ENCODE results near the gene CTNNA3.

The CTNNA3 gene

DNA sequence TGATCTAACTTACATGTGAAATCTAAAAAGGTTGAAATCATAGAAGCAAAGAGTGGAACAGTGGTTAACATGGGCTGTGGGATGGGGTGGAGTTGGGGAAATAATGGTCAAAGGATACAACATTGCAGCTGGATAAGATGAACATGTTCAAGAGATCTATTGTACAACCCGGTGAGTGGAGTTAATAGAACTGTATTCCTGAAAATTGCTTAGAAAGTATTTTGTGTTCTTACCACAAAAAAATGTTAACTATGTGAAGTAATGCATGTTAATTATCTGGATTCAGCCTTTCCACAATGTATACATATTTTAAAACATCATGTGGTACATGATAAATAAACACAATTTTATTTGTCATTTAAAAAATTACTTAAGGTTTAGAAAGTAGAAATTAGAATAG lies 1041.1 kb downstream of the CTNNA3 start:
- DNase-seq (ENCODE audit: low read depth in 2 of 2), result peak; percentile 37 to 39

DNA sequence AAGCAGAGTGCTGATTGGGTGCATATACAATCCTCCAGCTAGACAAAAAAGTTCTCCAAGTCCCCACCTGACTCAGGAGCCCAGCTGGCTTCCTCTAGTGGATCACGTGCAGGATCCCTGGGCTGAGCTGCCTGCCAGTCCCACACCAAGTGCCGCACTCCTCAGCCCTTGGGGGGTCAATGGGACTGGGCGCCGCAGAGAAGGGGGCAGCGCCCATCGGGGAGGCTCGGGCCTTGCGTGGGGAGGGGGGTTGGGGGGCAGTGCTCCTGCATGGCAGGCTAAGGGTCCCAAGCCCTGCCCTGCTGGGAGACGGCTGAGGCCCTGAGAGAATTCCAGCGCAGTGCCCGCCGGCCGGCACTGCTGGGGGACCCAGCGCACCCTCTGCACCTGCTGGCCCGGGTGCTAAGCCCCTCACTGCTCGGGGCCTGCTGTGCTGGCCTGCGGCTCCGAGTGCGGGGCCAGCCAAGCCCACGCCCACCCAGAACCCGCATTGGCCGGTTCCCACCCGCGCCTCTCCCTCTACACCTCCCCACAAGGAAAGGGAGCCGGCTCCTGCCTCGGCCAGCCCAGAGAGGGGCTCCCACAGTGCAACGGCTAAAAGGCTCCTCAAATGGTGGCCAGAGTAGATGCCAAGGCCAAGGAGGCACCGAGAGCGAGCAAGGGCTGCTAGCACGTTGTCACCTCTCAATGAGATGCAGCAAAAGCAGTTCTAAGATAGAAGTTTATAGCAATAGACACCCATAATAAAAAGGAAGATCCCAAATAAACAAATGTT lies 1044.5 kb downstream of the CTNNA3 start:
- DNase-seq (ENCODE audit: low read depth in 2 of 2), result no peak

DNA sequence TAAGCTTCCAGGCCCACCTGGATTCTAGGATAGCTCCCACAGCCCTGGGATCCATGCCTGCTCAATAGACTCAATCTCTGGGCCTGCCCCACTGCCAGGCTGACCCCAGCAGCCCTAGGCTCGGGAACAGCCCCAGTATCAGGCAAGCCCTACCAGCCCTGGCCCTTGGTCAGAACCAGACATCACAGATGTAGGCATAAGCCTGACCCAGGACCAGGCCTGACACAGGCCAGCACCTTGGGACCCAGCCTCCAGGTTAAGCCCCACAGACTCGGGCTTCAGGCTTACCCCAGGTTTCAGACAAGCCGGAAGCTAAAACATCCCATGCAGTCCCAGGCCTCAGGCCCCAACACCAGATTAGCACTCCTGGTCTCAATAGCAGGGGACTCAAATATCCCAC lies 1046.4 kb downstream of the CTNNA3 start:
- DNase-seq (ENCODE audit: low read depth in 2 of 2), result no peak

DNA sequence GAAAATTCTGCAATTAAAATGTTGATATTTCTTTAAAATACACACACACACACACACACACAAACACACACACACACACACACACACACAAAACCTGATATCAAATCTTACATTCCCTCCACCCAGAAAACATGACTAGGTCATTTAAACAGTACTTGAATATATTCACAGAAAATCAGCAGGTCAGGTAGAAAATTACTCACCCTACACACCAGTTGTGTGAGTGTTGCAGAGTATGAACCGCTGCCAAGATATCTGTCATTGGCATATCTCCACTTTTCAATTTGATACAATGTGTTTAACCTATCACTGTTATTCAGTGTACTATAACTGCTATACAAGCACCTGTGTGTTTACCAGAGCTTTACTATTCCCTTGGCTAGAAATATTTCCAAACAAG lies 1053.8 kb downstream of the CTNNA3 start:
- DNase-seq (ENCODE audit: low read depth in 2 of 2), result no peak

GRCh38 chr10:66639371-66639770 lies 1056.6 kb downstream of the CTNNA3 start:
- peak; percentile 66 to 68 for DNase-seq (ENCODE audit: low read depth in 2 of 2)

- no peak for DNase-seq (ENCODE audit: low read depth in 2 of 2)
Observed at GRCh38 chr10:66637273-66638036, 1058.5 kb downstream of the CTNNA3 start.

DNA sequence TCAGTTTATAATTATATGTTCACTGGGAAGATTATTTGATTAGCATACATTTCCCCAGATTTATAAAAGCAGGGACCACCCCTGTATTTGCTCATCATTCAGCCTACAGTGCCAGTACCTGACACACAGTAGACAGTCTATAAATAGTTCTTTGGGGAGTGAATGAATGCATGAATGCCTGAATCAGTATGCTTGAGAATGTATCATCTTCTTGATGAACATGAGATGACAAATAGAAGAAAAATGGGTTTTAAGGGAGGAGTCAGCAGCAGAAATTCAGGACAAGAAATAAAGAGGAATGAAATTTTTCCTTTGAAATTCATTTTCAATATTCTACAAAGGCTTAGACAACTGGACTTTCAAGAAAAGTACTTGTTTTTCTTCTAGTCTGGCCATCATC lies 1066.0 kb downstream of the CTNNA3 start:
- peak in 1 of 2 experiments; percentile 14 for DNase-seq (ENCODE audit: low read depth in 2 of 2)

- no peak for DNase-seq (ENCODE audit: low read depth in 2 of 2)
Observed at GRCh38 chr10:66627156-66627555, 1068.8 kb downstream of the CTNNA3 start.

- DNase-seq (ENCODE audit: low read depth in 2 of 2), result no peak
Observed at GRCh38 chr10:66625709-66626590, 1070.0 kb downstream of the CTNNA3 start.

DNA sequence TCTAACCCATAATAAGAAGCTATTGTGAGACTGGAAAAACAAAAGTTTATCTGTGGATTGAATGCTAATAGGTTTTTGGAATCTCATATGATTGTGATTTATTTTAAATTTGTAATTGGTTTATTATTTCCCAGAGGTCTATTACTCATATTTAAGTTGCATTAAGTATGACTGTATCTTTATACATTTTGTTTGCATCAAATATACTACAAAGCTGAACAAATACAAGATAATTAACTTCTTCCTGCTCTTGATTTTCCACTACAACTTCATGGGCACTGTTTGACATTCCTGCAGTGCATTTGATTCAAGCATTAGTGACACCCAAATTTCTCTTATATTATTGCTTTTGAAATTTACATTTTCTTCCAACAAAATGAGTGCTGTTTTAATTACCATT lies 1073.9 kb downstream of the CTNNA3 start:
- DNase-seq (ENCODE audit: low read depth in 2 of 2), result no peak

DNA sequence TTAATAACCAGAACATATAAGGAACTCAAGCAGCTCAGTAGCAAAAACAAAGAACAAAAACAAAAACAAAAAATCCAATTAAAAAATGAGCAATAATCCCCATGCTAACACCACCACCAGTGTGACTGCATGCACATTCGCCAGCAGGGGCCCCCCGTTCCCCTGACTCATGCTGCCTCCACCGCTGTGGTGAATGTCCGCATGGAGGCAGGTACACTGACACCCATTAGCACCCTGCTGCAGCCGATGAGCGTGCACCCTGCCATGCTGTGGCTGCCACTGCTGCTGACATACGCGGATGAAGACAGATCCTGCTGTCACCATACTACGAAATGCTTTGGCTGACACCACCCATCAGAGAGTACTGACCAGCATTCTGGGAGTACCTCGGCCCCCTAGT lies 1091.8 kb downstream of the CTNNA3 start:
- DNase-seq (ENCODE audit: low read depth in 2 of 2), result no peak

DNA sequence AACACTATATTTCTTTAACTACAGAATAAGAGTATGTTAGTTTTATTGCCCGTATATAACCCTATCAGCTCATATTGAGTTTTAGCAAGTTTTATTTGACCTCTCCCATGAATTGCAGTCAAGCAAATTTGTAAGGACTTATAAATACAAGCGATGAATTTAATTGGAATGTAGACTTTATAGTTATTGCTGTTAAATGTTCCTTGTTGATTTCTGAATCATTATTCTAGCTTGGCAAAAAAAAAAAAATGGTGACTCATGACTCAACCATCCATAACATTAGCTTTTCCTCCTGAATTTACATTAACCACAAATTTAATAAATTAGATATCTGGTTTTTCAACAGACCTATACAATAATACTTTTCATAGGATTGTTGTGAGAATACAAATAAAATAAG lies 1104.1 kb downstream of the CTNNA3 start:
- peak; percentile 53 to 58 for DNase-seq (ENCODE audit: low read depth in 2 of 2)

GRCh38 chr10:66587680-66588050 lies 1108.3 kb downstream of the CTNNA3 start:
- DNase-seq (ENCODE audit: low read depth in 2 of 2), result no peak

- no peak for DNase-seq (ENCODE audit: low read depth in 2 of 2)
Observed at GRCh38 chr10:66586897-66587679, 1108.9 kb downstream of the CTNNA3 start.

- DNase-seq (ENCODE audit: low read depth in 2 of 2), result peak; percentile 10 to 20
Observed at GRCh38 chr10:66586073-66586472, 1109.9 kb downstream of the CTNNA3 start.

DNA sequence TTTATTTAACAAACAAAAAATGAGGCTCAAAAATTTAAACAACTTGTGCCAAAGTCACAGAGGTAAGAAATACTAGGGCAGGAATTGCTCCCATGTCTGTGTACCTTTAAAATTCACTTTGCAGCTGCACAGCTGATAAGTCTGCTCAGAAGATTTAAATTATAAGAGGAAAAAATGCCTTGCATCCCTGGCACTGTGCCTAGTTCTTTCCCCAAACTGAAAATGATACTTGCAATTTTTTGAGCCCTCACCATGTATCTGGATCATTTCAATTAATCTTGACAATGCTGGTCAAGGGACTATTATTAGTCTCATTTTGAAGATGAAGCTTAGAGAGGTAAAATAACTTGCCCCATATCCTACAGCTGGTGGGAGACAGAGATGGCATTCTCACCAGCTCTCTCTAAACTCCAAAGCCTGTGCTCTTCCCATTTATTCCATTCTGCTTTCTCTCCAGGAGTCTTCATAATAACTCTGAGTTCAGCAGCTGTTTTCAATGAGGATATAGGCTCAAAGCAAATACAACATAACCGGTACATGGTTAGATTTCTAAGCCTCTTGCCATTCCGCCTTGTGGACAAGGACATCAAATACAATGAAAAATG lies 1120.6 kb downstream of the CTNNA3 start:
- no peak for DNase-seq (ENCODE audit: low read depth in 2 of 2)

DNA sequence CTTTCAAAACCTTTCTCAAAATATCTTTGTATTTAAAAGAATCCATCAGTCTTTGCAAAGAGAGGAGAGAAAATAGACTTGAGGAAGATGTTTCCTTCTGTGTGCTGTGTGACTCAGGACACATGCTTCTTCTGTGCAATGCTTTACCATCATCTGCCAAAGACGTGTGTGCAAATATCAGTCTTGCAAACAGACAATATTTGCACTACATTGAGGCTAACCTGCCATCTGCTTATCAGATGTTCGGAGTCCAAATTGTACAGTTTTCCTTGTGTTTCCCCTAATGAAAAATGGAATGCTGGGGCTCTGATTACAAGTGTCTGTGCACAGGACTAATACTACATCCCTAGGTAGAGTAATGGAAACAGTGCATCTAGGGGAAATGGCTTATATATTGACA lies 1123.3 kb downstream of the CTNNA3 start:
- DNase-seq (ENCODE audit: low read depth in 2 of 2), result no peak

DNA sequence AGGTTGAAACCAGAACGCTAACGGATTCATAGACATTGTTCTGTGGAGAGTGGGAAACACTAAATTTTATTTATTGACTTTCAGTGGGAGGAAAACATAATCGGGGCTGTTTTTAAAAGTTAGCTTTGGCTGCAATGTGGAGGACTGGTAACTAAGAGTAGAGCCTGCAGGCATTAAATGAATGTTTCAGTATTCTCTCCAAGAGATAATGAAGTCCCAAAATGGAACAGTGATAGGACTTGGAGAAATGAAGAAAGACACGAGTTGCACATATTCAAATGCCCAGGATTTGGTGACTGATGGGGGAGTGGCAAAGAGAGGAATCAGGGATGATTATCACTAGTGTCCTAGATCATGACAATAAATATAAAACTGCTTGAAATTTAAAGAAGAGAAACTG lies 1130.0 kb downstream of the CTNNA3 start:
- DNase-seq (ENCODE audit: low read depth in 2 of 2), result no peak

DNA sequence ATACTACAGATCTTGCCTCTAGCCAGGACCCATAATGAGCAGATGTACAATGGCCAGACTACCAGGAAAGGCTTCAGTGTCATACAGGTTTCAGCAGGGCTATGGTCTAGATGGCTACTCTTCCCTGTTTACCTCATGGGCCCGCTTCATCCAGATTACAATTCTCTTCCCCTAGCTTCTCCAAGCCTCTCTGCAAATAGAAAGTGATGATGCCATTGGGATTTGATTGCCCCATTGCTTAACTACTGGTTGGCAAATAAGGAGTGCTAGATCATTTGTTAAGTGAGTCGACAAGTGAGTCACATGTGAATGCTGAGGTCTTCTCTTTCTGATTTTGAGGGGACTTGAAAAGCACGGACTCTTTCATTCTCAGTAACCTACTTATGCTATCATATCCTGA lies 1131.7 kb downstream of the CTNNA3 start:
- DNase-seq (ENCODE audit: low read depth in 2 of 2), result peak in 1 of 2 experiments; percentile 2

GRCh38 chr10:66555061-66555460 lies 1140.9 kb downstream of the CTNNA3 start:
- peak; percentile 2 to 4 for DNase-seq (ENCODE audit: low read depth in 2 of 2)

- DNase-seq (ENCODE audit: low read depth in 2 of 2), result no peak
Observed at GRCh38 chr10:66552331-66552730, 1143.7 kb downstream of the CTNNA3 start.

Measured in fibroblast of skin of left quadriceps (primary cell).